ENCODE data around the gene CHRM4.

Gene CHRM4

DNA sequence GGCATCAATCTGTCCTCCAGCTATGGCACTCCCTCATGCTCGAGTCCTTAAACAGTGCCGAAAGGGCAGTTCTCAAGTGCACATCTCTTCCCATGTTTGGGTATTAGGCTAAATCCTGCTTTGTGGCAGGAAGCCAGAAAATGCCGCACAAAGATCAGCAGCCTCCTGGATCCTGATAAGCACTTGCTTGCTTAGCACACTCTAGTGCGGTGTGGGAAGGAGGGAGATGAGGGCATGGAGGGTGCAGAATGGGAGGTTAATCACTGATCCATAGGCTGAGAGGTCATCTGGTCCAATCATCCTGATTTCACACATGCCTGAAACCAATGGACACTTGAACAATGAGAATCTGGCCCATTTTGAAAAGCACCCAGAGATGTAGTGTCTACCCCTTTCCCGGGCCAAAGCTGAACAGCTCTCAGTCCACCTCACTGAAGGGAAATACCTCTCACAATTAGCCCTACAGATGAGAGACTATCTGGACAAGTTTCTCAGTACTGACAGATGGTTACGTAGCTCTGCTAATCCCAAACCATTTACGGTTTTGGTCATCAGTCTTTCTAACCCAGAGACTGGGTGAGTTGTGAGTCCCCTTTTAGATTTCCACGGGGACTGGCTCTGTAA is 29.8 kb upstream of the CHRM4 start:
- DNase-seq (ENCODE audit: low read depth, low spot score): no peak
- H3K36me3 ChIP-seq (ENCODE audit: control insufficient read depth, insufficient read depth, low read length): no peaks in the 10 kb centered on the region
- WGBS (ENCODE audit: insufficient coverage, insufficient read length): no CpG with 5 or more reads among the region's 8 CpGs

GRCh38 chr11:46420513-46420912 is 28.9 kb upstream of the CHRM4 start:
- Histone ChIP-seq H3K27ac (ENCODE audit: low read length) (no peak overlapping the region), H3K4me1 (ENCODE audit: control insufficient read depth, insufficient read depth, low read length) (no peaks in the 10 kb centered on the region), H3K9me3 (ENCODE audit: control insufficient read depth, insufficient read depth, low read length) (no peaks in the 10 kb centered on the region), H3K4me3 (ENCODE audit: low read length) (no peak overlapping the region), H3K27me3 (ENCODE audit: control insufficient read depth, insufficient read depth, low read length) (no peaks in the 10 kb centered on the region), H3K36me3 (ENCODE audit: control insufficient read depth, insufficient read depth, low read length) (no peaks in the 10 kb centered on the region)
- no CpG with 5 or more reads among the region's 1 CpG for WGBS (ENCODE audit: insufficient coverage, insufficient read length)
- DNase-seq (ENCODE audit: low read depth, low spot score): no peak

More for the DNA sequence above, 29.8 kb upstream of the CHRM4 start:
- Histone ChIP-seq H3K27me3 (ENCODE audit: control insufficient read depth, insufficient read depth, low read length) (no peaks in the 10 kb centered on the region), H3K4me3 (ENCODE audit: low read length) (no peak overlapping the region), H3K9me3 (ENCODE audit: control insufficient read depth, insufficient read depth, low read length) (no peaks in the 10 kb centered on the region), H3K27ac (ENCODE audit: low read length) (no peak overlapping the region), H3K4me1 (ENCODE audit: control insufficient read depth, insufficient read depth, low read length) (no peaks in the 10 kb centered on the region)

DNA sequence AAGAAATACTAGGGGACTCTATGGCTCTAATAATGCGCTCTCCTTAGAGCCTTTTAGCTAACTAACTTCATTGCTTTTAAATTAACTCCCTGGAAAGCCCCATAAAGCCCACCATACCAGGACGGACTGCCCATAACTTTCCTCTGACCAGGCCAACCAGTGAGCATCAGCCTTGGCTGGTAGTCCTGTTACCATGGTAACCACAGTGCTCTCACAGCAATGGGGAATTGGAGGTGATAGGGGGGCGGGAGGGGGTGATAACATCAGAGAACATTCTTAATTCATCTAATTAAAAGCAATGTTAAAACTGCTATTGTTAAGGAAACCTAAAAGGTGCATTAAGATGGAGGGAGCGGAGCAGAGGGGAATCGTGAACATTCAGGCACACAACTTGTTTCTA is 27.2 kb upstream of the CHRM4 start:
- Histone ChIP-seq H3K36me3 (ENCODE audit: control insufficient read depth, insufficient read depth, low read length) (peaks cover 3% of the 10 kb centered on the region; the same call in 1 of the 2 replicates), H3K4me1 (ENCODE audit: control insufficient read depth, insufficient read depth, low read length) (no peaks in the 10 kb centered on the region), H3K27me3 (ENCODE audit: control insufficient read depth, insufficient read depth, low read length) (no peaks in the 10 kb centered on the region), H3K9me3 (ENCODE audit: control insufficient read depth, insufficient read depth, low read length) (no peaks in the 10 kb centered on the region), H3K27ac (ENCODE audit: low read length) (no peak overlapping the region), H3K4me3 (ENCODE audit: low read length) (no peak overlapping the region)
- WGBS (ENCODE audit: insufficient coverage, insufficient read length): no CpG with 5 or more reads among the region's 5 CpGs
- DNase-seq (ENCODE audit: low read depth, low spot score): no peak

DNA sequence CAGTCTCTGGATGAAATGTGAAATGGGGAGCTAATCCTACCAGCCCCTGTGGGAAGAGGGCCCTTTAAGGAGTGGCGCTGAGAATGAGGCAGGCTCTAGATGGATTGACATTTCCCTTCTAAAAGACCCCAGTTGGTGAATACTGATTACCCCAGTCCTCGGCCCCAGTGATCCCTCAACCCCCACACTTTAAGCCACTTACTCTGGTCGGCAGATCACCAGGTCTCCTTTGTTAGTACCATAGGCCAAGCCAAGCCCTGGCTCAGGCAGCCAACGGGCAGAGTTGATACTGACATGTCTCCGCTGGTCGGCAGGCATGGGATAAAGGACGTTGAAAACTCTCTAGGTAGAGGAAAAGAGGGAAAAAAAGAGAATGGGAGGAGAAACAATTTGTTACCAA is 26.1 kb upstream of the CHRM4 start:
- no peaks in the 10 kb centered on the region for H3K4me1 ChIP-seq (ENCODE audit: control insufficient read depth, insufficient read depth, low read length)
- no peak for DNase-seq (ENCODE audit: low read depth, low spot score)
- no CpG with 5 or more reads among the region's 7 CpGs for WGBS (ENCODE audit: insufficient coverage, insufficient read length)
- no peaks in the 10 kb centered on the region for H3K9me3 ChIP-seq (ENCODE audit: control insufficient read depth, insufficient read depth, low read length)
- no peak overlapping the region for H3K27ac ChIP-seq (ENCODE audit: low read length)
- peaks cover 3% of the 10 kb centered on the region; the same call in 1 of the 2 replicates for H3K36me3 ChIP-seq (ENCODE audit: control insufficient read depth, insufficient read depth, low read length)
- no peak overlapping the region for H3K4me3 ChIP-seq (ENCODE audit: low read length)
- no peaks in the 10 kb centered on the region for H3K27me3 ChIP-seq (ENCODE audit: control insufficient read depth, insufficient read depth, low read length)

DNA sequence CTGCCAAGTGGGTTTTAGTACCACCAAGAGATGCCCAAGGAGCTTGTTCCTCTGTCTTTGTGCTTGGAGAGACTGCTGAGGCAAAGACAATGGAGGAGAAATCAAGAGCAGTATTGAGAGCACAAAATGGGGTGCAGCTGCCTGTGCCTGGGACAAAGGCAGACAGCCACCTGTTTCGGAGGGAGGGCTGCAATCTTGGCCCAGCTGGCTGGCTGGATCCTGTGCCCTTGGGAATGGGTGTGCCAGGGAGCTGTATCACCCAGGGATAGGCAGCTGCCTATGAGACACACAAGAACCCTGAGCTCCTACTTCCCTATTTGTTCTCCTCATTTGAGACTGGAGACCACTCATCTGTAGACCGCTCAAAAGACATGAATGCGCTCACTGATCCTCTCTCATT is 23.3 kb upstream of the CHRM4 start:
- no peak overlapping the region for H3K4me3 ChIP-seq (ENCODE audit: low read length)
- no peaks in the 10 kb centered on the region for H3K9me3 ChIP-seq (ENCODE audit: control insufficient read depth, insufficient read depth, low read length)
- WGBS (ENCODE audit: insufficient coverage, insufficient read length): no CpG with 5 or more reads among the region's 3 CpGs
- no peak for DNase-seq (ENCODE audit: low read depth, low spot score)
- peaks cover 3% of the 10 kb centered on the region; the same call in 1 of the 2 replicates for H3K36me3 ChIP-seq (ENCODE audit: control insufficient read depth, insufficient read depth, low read length)
- H3K27me3 ChIP-seq (ENCODE audit: control insufficient read depth, insufficient read depth, low read length): no peaks in the 10 kb centered on the region
- no peaks in the 10 kb centered on the region for H3K4me1 ChIP-seq (ENCODE audit: control insufficient read depth, insufficient read depth, low read length)
- H3K27ac ChIP-seq (ENCODE audit: low read length): no peak overlapping the region

DNA sequence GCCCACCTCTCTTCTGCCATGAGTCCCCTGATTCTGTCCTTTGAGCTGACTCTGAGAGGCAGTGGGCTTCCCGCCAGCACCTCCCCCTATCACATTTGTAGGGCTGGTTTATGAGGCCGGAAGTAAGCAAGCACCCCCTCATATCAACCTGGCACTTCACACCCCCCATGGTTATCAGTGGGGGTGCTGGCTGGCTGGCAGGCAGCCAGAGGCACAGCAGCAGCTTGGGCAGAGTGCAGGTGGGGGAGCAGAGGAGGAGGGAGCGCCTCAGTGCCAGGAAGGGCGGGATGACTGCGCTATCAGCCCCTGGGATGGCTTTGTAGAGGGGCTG is 22.9 kb upstream of the CHRM4 start:
- Histone ChIP-seq H3K4me3 (ENCODE audit: low read length) (no peak overlapping the region), H3K27ac (ENCODE audit: low read length) (no peak overlapping the region), H3K9me3 (ENCODE audit: control insufficient read depth, insufficient read depth, low read length) (no peaks in the 10 kb centered on the region), H3K36me3 (ENCODE audit: control insufficient read depth, insufficient read depth, low read length) (peaks cover 3% of the 10 kb centered on the region; the same call in 1 of the 2 replicates), H3K4me1 (ENCODE audit: control insufficient read depth, insufficient read depth, low read length) (no peaks in the 10 kb centered on the region), H3K27me3 (ENCODE audit: control insufficient read depth, insufficient read depth, low read length) (no peaks in the 10 kb centered on the region)
- no CpG with 5 or more reads among the region's 5 CpGs for WGBS (ENCODE audit: insufficient coverage, insufficient read length)
- no peak for DNase-seq (ENCODE audit: low read depth, low spot score)

DNA sequence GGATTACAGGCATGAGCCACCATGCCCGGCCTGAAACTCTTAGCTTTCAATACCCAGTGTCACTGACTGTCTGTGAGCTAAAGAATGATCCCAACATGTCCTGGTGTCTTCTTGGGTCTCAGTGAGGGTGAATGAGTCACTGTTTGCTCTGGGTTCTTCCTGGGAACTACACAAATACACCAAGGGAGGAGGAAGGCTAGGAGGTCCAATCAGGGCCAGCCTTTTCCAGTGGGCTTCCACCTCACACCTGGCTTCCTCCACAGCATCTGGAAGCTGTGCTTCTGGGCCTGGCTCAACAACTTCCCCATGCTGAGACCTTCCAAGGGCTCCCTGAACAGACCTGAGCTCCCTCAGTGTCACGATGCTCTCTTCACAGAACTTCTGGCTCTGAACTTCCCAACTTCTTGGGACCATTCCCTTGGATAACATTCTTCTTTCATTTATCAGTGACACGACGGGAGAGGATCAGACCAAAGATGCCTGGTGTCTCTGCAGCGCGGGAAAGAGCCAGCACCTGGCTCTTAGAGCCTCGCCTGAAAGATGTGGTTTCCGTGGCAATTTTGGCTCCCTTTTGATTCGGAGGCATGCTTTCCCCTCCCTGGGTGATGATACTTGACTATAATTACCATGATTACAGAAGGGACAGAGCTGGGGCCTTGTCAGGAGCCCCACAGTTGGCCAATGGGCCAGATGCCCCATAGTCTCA is 22.3 kb upstream of the CHRM4 start:
- no peak overlapping the region for H3K4me3 ChIP-seq (ENCODE audit: low read length)
- no peaks in the 10 kb centered on the region for H3K27me3 ChIP-seq (ENCODE audit: control insufficient read depth, insufficient read depth, low read length)
- DNase-seq (ENCODE audit: low read depth, low spot score): no peak
- peaks cover 3% of the 10 kb centered on the region; the same call in 1 of the 2 replicates for H3K36me3 ChIP-seq (ENCODE audit: control insufficient read depth, insufficient read depth, low read length)
- no peaks in the 10 kb centered on the region for H3K4me1 ChIP-seq (ENCODE audit: control insufficient read depth, insufficient read depth, low read length)
- H3K27ac ChIP-seq (ENCODE audit: low read length): no peak overlapping the region
- no peaks in the 10 kb centered on the region for H3K9me3 ChIP-seq (ENCODE audit: control insufficient read depth, insufficient read depth, low read length)
- no CpG with 5 or more reads among the region's 9 CpGs for WGBS (ENCODE audit: insufficient coverage, insufficient read length)

GRCh38 chr11:46410021-46410420 is 18.4 kb upstream of the CHRM4 start:
- Histone ChIP-seq H3K27ac (ENCODE audit: low read length) (no peak overlapping the region), H3K4me3 (ENCODE audit: low read length) (no peak overlapping the region), H3K9me3 (ENCODE audit: control insufficient read depth, insufficient read depth, low read length) (no peaks in the 10 kb centered on the region), H3K4me1 (ENCODE audit: control insufficient read depth, insufficient read depth, low read length) (no peaks in the 10 kb centered on the region), H3K27me3 (ENCODE audit: control insufficient read depth, insufficient read depth, low read length) (no peaks in the 10 kb centered on the region), H3K36me3 (ENCODE audit: control insufficient read depth, insufficient read depth, low read length) (peaks cover 3% of the 10 kb centered on the region; the same call in 1 of the 2 replicates)
- no CpG with 5 or more reads among the region's 5 CpGs for WGBS (ENCODE audit: insufficient coverage, insufficient read length)
- no peak for DNase-seq (ENCODE audit: low read depth, low spot score)

DNA sequence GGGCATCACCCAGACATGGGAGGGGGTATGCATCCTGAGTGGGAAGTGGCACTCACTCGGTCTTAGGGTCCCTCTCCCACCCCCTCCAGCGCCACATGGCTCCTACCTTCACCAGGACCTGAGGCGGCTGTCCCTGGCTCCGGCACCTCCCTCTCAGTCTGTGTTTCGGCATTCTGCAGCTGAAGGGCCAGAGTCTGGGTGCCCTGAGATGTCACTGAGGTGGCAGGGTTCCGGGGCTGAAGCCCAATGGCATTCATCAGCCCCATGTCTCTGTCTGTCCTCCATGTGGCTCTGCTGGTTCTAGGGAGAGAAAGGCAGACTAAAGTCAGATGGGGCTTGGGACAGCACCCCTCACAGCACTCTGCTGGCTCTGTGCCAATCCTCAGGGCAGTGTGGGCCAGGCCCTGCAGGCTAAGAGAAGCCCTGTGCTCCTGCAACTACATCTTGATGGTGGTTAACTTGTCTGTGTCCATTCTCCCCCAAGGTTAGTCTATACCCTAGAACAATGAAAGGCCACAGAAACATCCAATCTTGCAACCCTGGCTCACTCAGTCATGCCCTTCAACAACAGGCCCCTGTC is 16.9 kb upstream of the CHRM4 start:
- H3K27me3 ChIP-seq (ENCODE audit: control insufficient read depth, insufficient read depth, low read length): no peaks in the 10 kb centered on the region
- H3K36me3 ChIP-seq (ENCODE audit: control insufficient read depth, insufficient read depth, low read length): peaks cover 3% of the 10 kb centered on the region
- no CpG with 5 or more reads among the region's 6 CpGs for WGBS (ENCODE audit: insufficient coverage, insufficient read length)
- no peaks in the 10 kb centered on the region for H3K4me1 ChIP-seq (ENCODE audit: control insufficient read depth, insufficient read depth, low read length)
- no peak for DNase-seq (ENCODE audit: low read depth, low spot score)
- no peaks in the 10 kb centered on the region for H3K9me3 ChIP-seq (ENCODE audit: control insufficient read depth, insufficient read depth, low read length)
- no peak overlapping the region for H3K4me3 ChIP-seq (ENCODE audit: low read length)
- no peak overlapping the region for H3K27ac ChIP-seq (ENCODE audit: low read length)

DNA sequence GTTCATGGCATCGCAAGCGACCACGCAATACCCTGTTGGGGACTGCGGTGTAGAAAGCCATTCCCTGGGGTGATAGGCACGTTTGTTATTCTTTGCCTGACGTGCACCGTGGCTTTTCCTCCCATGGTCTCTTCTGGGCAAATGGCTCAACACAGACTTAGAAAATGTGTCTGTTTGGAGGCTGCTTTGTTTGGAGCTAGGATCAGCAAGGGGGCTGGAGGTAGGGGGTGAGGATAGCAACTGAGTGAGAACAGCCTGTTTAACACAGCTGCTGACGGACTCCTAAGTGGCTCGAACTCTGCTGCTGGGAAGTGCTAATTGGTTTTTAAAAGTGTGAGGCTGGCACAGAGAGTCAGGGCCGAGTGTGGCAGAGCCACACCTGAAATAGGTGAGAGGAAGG is 16.1 kb upstream of the CHRM4 start:
- H3K27ac ChIP-seq (ENCODE audit: low read length): no peak overlapping the region
- no peak overlapping the region for H3K4me3 ChIP-seq (ENCODE audit: low read length)
- no peaks in the 10 kb centered on the region for H3K9me3 ChIP-seq (ENCODE audit: control insufficient read depth, insufficient read depth, low read length)
- H3K4me1 ChIP-seq (ENCODE audit: control insufficient read depth, insufficient read depth, low read length): no peaks in the 10 kb centered on the region
- WGBS (ENCODE audit: insufficient coverage, insufficient read length): no CpG with 5 or more reads among the region's 10 CpGs
- H3K36me3 ChIP-seq (ENCODE audit: control insufficient read depth, insufficient read depth, low read length): peaks cover 3% of the 10 kb centered on the region
- DNase-seq (ENCODE audit: low read depth, low spot score): no peak
- no peaks in the 10 kb centered on the region for H3K27me3 ChIP-seq (ENCODE audit: control insufficient read depth, insufficient read depth, low read length)
